ENCODE data around the gene CHGA. TPM values are rescaled to one million over a fixed set of nuclear protein-coding genes. Genes with fewer than 3 reads are reported as not detected.

Gene CHGA
- total RNA-seq, 1 donor from 2014 or later = not detected

DNA sequence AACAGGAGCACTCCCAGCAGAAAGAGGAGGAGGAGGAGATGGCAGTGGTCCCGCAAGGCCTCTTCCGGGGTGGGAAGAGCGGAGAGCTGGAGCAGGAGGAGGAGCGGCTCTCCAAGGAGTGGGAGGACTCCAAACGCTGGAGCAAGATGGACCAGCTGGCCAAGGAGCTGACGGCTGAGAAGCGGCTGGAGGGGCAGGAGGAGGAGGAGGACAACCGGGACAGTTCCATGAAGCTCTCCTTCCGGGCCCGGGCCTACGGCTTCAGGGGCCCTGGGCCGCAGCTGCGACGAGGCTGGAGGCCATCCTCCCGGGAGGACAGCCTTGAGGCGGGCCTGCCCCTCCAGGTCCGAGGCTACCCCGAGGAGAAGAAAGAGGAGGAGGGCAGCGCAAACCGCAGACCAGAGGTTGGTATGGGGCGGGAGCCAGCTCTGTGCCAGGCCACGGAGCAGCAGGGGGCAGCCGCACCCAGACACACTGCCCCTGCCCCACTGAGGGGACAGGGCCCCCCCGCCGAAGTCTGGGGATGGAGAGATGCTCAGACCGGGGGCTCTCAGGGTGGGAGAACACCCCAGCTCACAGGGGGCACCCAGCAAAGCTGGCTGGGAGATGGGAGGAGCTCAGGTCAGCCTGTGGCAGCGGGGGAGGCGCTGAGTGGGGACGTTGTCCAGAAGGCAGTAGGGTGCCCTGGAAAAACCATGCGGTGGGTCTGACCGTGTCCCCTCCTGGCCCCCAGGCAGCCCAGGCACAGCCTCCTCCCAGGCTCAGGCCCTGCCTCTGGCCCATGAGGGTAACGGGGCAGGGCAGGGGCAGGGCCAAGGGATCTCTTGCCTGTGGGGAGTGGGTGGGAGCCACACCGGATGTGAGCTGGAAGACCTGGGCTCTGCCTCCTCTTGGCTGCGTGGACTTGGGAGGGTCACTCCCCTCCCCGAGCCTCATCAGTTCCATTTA lies 9.8 kb downstream of the CHGA start:
- Mint-ChIP-seq H3K4me3 (no peak overlapping the region), H3K9me3 (no peaks in the 10 kb centered on the region), H3K27me3 (ENCODE audit: low read depth) (no peaks in the 10 kb centered on the region), H3K27ac (no peak overlapping the region), H3K4me1 (no peaks in the 10 kb centered on the region), H3K36me3 (no peaks in the 10 kb centered on the region)
- no peak for DNase-seq (ENCODE audit: low spot score in 2 of 2, unreplicated experiment in 2 of 2)
- TF ChIP-seq, protein P1, sequence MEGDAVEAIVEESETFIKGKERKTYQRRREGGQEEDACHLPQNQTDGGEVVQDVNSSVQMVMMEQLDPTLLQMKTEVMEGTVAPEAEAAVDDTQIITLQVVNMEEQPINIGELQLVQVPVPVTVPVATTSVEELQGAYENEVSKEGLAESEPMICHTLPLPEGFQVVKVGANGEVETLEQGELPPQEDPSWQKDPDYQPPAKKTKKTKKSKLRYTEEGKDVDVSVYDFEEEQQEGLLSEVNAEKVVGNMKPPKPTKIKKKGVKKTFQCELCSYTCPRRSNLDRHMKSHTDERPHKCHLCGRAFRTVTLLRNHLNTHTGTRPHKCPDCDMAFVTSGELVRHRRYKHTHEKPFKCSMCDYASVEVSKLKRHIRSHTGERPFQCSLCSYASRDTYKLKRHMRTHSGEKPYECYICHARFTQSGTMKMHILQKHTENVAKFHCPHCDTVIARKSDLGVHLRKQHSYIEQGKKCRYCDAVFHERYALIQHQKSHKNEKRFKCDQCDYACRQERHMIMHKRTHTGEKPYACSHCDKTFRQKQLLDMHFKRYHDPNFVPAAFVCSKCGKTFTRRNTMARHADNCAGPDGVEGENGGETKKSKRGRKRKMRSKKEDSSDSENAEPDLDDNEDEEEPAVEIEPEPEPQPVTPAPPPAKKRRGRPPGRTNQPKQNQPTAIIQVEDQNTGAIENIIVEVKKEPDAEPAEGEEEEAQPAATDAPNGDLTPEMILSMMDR (IDR thresholded peaks at IDR 0.05; ENCODE audit: unreplicated experiment) = no peak

DNA sequence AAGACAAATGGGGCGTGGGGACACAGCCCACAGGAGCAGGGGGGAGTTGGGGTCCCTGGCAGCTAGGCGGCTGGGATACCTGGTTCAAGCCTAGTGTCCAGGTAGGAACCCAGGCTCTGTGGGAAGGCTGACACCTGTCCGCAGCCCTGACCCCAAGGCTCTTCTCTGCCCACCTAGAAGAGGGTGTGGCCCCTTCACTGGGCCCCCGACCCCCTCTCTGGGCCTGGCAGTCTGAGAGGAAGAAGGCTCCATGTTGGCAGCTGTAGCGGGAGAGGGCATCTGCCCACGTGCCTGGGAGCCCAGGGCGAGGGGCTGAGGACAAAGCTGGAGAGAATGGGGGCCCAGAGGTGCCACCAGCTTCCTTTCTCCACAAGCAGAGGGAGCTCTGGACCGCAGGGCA lies 10.5 kb downstream of the CHGA start:
- H3K36me3 Mint-ChIP-seq = no peaks in the 10 kb centered on the region
- TF ChIP-seq, protein P1 (IDR thresholded peaks at IDR 0.05; ENCODE audit: unreplicated experiment) = no peak
- no peaks in the 10 kb centered on the region for H3K9me3 Mint-ChIP-seq
- no peak overlapping the region for H3K27ac Mint-ChIP-seq
- no peak for DNase-seq (ENCODE audit: low spot score in 2 of 2, unreplicated experiment in 2 of 2)
- H3K4me3 Mint-ChIP-seq = no peak overlapping the region
- H3K27me3 Mint-ChIP-seq (ENCODE audit: low read depth) = no peaks in the 10 kb centered on the region
- no peaks in the 10 kb centered on the region for H3K4me1 Mint-ChIP-seq

DNA sequence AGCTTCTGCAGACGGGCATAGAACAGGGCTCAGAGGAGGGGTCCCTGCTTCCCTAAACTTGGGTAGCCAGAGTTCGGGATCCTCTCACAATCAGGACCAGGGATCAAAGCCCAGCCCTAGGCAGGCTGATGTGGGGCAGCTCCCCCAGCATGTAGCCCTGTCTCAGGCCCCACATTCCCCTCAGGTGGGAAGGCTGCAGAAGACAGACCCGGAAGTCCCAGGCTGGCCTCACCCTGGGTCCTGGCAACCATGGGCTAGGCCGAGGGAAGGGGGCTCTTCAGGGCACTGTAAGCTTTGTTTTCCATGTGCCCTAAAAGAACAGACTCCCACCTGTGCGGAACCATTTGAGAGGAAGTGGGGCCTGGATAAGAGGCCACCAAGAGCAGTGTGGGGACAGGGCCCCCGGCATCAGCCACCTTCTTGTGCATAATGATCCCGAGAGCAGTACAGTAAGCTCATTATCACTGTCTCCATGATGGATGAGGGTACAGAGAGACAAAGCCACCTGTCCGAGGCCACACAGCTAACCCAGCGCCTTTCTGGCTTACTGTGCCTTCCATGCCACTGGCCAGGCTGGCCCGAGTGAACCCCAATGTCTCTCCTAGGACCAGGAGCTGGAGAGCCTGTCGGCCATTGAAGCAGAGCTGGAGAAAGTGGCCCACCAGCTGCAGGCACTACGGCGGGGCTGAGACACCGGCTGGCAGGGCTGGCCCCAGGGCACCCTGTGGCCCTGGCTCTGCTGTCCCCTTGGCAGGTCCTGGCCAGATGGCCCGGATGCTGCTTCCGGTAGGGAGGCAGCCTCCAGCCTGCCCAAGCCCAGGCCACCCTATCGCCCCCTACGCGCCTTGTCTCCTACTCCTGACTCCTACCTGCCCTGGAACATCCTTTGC lies 11.5 kb downstream of the CHGA start:
- TF ChIP-seq, protein P1 (IDR thresholded peaks at IDR 0.05; ENCODE audit: unreplicated experiment) = no peak
- H3K4me1 Mint-ChIP-seq = no peaks in the 10 kb centered on the region
- H3K36me3 Mint-ChIP-seq = no peaks in the 10 kb centered on the region
- H3K27me3 Mint-ChIP-seq (ENCODE audit: low read depth) = no peaks in the 10 kb centered on the region
- no peak for DNase-seq (ENCODE audit: low spot score in 2 of 2, unreplicated experiment in 2 of 2)
- H3K9me3 Mint-ChIP-seq = no peaks in the 10 kb centered on the region
- H3K4me3 Mint-ChIP-seq = no peak overlapping the region
- no peak overlapping the region for H3K27ac Mint-ChIP-seq

DNA sequence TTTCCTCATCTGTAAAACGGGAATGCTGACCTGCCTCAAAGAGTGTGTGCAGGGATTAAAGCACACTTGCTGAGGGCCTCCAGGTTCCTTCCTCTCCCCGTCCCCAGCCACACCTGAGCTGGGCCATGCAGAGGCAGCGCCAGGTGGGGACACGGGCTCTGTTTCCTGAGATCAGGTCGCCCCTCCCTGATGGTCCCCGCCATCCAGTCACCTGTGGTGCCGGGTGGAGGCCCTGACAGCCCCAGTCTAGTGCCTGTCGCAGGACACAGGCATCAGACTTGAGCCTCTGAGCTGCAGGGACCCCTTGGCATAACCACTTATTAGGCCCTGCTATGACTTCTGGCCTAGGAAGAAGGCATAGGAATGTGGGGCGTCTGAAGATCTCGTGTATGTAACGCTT lies 12.5 kb downstream of the CHGA start:
- Mint-ChIP-seq H3K9me3 (no peaks in the 10 kb centered on the region), H3K4me1 (no peaks in the 10 kb centered on the region)

DNA sequence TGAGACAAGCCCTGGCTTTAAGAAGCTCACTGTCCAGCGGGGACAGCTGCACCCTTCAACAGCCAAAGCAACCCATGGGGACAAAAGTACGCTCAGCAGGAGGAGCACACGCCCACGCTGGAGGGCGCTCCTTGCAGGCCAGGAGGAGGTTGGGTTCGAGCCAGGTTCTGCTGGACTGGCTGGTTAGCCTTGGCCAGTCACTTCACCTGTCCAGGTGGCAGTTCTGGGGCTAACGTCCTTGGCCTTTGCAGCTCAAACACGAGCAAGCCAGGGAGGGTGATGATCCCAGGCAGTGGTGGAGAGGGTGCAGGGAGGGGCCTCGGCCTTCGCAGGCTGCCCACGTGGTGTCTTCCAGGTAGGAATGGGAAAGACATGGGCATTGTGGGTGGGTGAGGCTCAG lies 13.1 kb downstream of the CHGA start:
- H3K4me1 Mint-ChIP-seq = no peaks in the 10 kb centered on the region
- H3K27ac Mint-ChIP-seq = no peak overlapping the region
- H3K36me3 Mint-ChIP-seq = no peaks in the 10 kb centered on the region
- H3K4me3 Mint-ChIP-seq = no peak overlapping the region
- TF ChIP-seq, protein P1 (IDR thresholded peaks at IDR 0.05; ENCODE audit: unreplicated experiment) = no peak
- H3K27me3 Mint-ChIP-seq (ENCODE audit: low read depth) = no peaks in the 10 kb centered on the region
- H3K9me3 Mint-ChIP-seq = no peaks in the 10 kb centered on the region
- DNase-seq (ENCODE audit: low spot score in 2 of 2, unreplicated experiment in 2 of 2) = no peak

More for the DNA sequence above, 12.5 kb downstream of the CHGA start:
- TF ChIP-seq, protein P1 (IDR thresholded peaks at IDR 0.05; ENCODE audit: unreplicated experiment) = no peak
- no peak overlapping the region for H3K27ac Mint-ChIP-seq
- no peak overlapping the region for H3K4me3 Mint-ChIP-seq
- H3K36me3 Mint-ChIP-seq = no peaks in the 10 kb centered on the region
- no peaks in the 10 kb centered on the region for H3K27me3 Mint-ChIP-seq (ENCODE audit: low read depth)
- no peak for DNase-seq (ENCODE audit: low spot score in 2 of 2, unreplicated experiment in 2 of 2)
